KMS-11 (cell line): ENCODE data around the gene GAREM1.

Source experiments
- H2AFZ ChIP-seq: fragments of 200-600 bp; sonication (generic); 2 replicates; pipeline ENCODE4 v1.6.1; 2016; ENCODE audit warnings: antibody characterized with exemption, mixed run types, low read depth
- H3K27ac ChIP-seq: fragments of 200-600 bp; sonication (generic); 2 replicates; pipeline ENCODE4 v1.6.1; 2016; ENCODE audit warnings: mild to moderate bottlenecking, mixed run types
- H3K27me3 ChIP-seq: fragments of 200-600 bp; sonication (generic); 2 replicates; pipeline ENCODE4 v1.6.1; 2017; ENCODE audit warnings: mild to moderate bottlenecking, low read depth, mixed run types, moderate library complexity; ENCODE audit not compliant: insufficient read depth
- H3K36me3 ChIP-seq: fragments of 200-600 bp; sonication (generic); 2 replicates; pipeline ENCODE4 v1.6.1; 2017; ENCODE audit warnings: mild to moderate bottlenecking, mixed run types; ENCODE audit not compliant: insufficient read depth
- H3K4me1 ChIP-seq: fragments of 200-600 bp; sonication (generic); 2 replicates; pipeline ENCODE4 v1.6.1; 2016; ENCODE audit warnings: mild to moderate bottlenecking, low read depth, mixed run types; ENCODE audit not compliant: poor library complexity, severe bottlenecking
- H3K4me2 ChIP-seq: fragments of 200-600 bp; sonication (generic); 2 replicates; pipeline ENCODE4 v1.7.0; 2016; ENCODE audit warnings: mild to moderate bottlenecking, mixed run types
- H3K4me3 ChIP-seq: fragments of 200-600 bp; sonication (generic); IDR thresholded peaks from 2 replicates; pipeline ENCODE4 v1.6.1; 2017; ENCODE audit warnings: low read depth, low read length, mixed read lengths; ENCODE audit not compliant: insufficient read depth
- H3K79me2 ChIP-seq: fragments of 200-600 bp; sonication (generic); 2 replicates; pipeline ENCODE4 v1.6.1; 2016; ENCODE audit warnings: low read depth, mixed run types; ENCODE audit not compliant: insufficient read depth
- H3K9ac ChIP-seq: fragments of 200-600 bp; sonication (generic); 2 replicates; pipeline ENCODE4 v1.6.1; 2016; ENCODE audit warnings: mild to moderate bottlenecking, mixed run types
- H4K20me1 ChIP-seq: fragments of 200-600 bp; sonication (generic); 2 replicates; pipeline ENCODE4 v1.6.1; 2016; ENCODE audit warnings: mild to moderate bottlenecking, mixed run types; ENCODE audit not compliant: insufficient read depth
- CTCF ChIP-seq: fragments of 200-600 bp; sonication (generic); conservative IDR thresholded peaks from 2 replicates; pipeline ENCODE4 v1.6.1; 2017; ENCODE audit warnings: low read depth, mild to moderate bottlenecking, antibody characterized with exemption, low read length, moderate library complexity, mixed read lengths

Gene GAREM1

GRCh38 chr18:32381761-32382160, 88.9 kb downstream of the GAREM1 start:
- no peaks in the 10 kb centered on the region for H4K20me1 ChIP-seq
- H3K4me2 ChIP-seq = no peak overlapping the region
- no peak overlapping the region for H3K9ac ChIP-seq
- no peaks in the 10 kb centered on the region for H3K27me3 ChIP-seq
- H3K4me3 ChIP-seq = no peak overlapping the region
- no peak overlapping the region for H3K27ac ChIP-seq
- no peaks in the 10 kb centered on the region for H3K79me2 ChIP-seq
- no peak overlapping the region for H2AFZ ChIP-seq
- no peaks in the 10 kb centered on the region for H3K4me1 ChIP-seq
- H3K36me3 ChIP-seq = no peaks in the 10 kb centered on the region
- no peak for TF ChIP-seq CTCF

GRCh38 chr18:32380559-32380958, 90.1 kb downstream of the GAREM1 start:
- no peaks in the 10 kb centered on the region for H3K4me1 ChIP-seq
- no peak overlapping the region for H3K27ac ChIP-seq
- H2AFZ ChIP-seq = no peak overlapping the region
- no peaks in the 10 kb centered on the region for H3K27me3 ChIP-seq
- no peaks in the 10 kb centered on the region for H4K20me1 ChIP-seq
- no peaks in the 10 kb centered on the region for H3K79me2 ChIP-seq
- no peaks in the 10 kb centered on the region for H3K36me3 ChIP-seq
- H3K9ac ChIP-seq = no peak overlapping the region
- no peak overlapping the region for H3K4me2 ChIP-seq
- H3K4me3 ChIP-seq = no peak overlapping the region
- no peak for TF ChIP-seq CTCF

- H3K27me3 ChIP-seq = no peaks in the 10 kb centered on the region
- no peak overlapping the region for H3K4me3 ChIP-seq
- H3K79me2 ChIP-seq = no peaks in the 10 kb centered on the region
- no peaks in the 10 kb centered on the region for H4K20me1 ChIP-seq
- no peak overlapping the region for H3K9ac ChIP-seq
- no peak overlapping the region for H3K27ac ChIP-seq
- no peak for TF ChIP-seq CTCF
- H2AFZ ChIP-seq = no peak overlapping the region
- no peak overlapping the region for H3K4me2 ChIP-seq
- H3K36me3 ChIP-seq = no peaks in the 10 kb centered on the region
- H3K4me1 ChIP-seq = no peaks in the 10 kb centered on the region
Measured at GRCh38 chr18:32379891-32380290, 90.8 kb downstream of the GAREM1 start.

GRCh38 chr18:32378705-32379104, 92.0 kb downstream of the GAREM1 start:
- no peak for TF ChIP-seq CTCF
- no peak overlapping the region for H3K4me2 ChIP-seq
- no peaks in the 10 kb centered on the region for H3K4me1 ChIP-seq
- H3K9ac ChIP-seq = no peak overlapping the region
- no peaks in the 10 kb centered on the region for H3K36me3 ChIP-seq
- H3K27ac ChIP-seq = no peak overlapping the region
- H3K27me3 ChIP-seq = no peaks in the 10 kb centered on the region
- no peak overlapping the region for H2AFZ ChIP-seq
- H3K4me3 ChIP-seq = no peak overlapping the region
- H3K79me2 ChIP-seq = no peaks in the 10 kb centered on the region
- no peaks in the 10 kb centered on the region for H4K20me1 ChIP-seq

- Histone ChIP-seq H3K4me2 (no peak overlapping the region), H3K4me3 (no peak overlapping the region), H2AFZ (no peak overlapping the region), H3K27ac (no peak overlapping the region), H3K27me3 (no peaks in the 10 kb centered on the region), H3K9ac (no peak overlapping the region), H3K4me1 (no peaks in the 10 kb centered on the region), H3K36me3 (no peaks in the 10 kb centered on the region), H4K20me1 (no peaks in the 10 kb centered on the region), H3K79me2 (no peaks in the 10 kb centered on the region)
- TF ChIP-seq CTCF = no peak
Measured at GRCh38 chr18:32373995-32374394, 96.7 kb downstream of the GAREM1 start.
